ENCODE results near the gene OR2T4.

OR2T4 gene, protein sequence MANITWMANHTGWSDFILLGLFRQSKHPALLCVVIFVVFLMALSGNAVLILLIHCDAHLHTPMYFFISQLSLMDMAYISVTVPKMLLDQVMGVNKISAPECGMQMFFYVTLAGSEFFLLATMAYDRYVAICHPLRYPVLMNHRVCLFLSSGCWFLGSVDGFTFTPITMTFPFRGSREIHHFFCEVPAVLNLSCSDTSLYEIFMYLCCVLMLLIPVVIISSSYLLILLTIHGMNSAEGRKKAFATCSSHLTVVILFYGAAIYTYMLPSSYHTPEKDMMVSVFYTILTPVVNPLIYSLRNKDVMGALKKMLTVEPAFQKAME

DNA sequence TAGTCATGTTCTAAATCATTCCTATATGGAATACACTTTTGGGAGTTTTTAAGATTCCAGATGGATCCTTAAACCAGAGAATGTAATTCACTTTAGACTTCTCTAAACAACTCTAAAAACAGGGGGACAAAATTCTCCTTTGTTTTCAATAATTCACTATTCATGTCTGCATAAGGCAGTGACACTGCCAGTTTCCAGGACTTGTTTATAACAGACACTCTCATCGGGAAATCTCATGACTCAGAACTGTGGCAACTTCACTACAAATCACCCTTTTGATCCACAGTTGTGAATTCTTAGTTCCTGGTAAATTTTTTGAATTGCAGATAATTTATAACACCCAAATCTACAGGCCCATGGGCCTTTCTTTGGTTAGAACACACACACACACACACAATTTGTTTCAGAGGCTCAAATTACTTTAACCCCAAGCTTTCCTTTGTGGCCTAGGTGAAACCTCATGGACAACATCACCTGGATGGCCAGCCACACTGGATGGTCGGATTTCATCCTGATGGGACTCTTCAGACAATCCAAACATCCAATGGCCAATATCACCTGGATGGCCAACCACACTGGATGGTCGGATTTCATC lies at the start of gene OR2T4:
Gene OR2T4 (plus strand): TSS at position 545 of the 595 bp plus-strand sequence. CDS start 0 bp downstream, at position 545.
- DNase-seq (ENCODE audit: low read depth, low spot score), result no peak

DNA sequence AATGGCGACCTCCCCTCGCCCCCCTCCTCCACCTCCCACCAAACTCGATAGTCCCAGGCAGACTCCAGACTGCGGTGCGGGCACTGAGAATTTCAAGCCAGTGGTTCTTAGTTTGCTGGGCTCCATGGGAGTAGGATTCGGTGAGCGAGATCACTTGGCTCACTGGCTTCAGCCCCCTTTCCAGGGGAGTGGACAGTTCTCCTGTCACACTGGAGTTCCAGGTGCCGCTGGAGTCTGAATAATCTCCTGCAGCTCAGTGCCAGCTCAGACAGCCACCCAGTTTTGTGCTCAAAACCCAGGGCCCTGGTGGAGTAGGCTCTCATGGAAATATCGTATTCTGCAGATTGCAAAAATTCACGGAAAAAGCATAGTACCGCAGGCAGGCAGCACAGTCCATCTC lies 44.7 kb upstream of the OR2T4 start:
- no peak for DNase-seq (ENCODE audit: low read depth, low spot score)

DNA sequence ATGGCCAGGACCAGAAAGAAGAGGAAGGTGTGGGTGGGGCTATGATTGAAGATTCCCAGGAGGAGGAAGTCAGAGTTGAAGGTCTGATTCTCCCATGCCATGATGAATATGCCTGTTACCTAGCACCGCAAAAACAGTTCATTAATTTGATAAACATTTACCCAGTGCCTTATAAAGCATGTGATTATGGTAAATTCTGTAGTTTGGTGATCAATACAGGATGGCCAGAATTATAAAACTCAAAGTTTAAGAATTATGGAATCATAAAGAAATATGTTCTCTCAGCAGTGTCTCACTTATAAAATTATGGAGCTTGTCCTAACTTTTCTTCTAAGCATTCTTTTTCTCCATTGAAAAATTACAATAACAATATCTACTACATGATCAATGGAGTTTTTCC lies 37.0 kb upstream of the OR2T4 start, which contains the start of gene OR2M7:
Gene OR2M7 (minus strand): TSS at position 101 of the 400 bp plus-strand sequence. CDS start 0 bp downstream, at position 101.
- no peak for DNase-seq (ENCODE audit: low read depth, low spot score)

DNA sequence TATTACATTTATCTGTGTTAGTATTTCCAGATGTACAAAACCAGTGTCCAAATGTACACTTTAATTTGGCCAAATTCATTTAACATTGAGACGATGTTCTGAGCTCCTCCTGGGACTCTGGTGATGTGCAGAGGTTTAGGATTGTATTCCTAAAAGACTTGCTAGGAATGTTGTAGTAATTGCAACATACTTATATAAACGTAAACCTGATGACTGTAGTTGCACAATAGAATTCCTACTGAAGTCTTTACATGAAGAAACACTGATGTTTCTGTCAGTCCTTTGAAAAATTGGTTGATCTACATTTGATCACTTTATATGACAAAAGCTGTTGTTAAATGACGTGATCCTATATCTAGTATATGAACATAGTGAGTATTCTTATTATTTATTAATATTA lies 18.0 kb upstream of the OR2T4 start:
- DNase-seq (ENCODE audit: low read depth, low spot score), result no peak

DNA sequence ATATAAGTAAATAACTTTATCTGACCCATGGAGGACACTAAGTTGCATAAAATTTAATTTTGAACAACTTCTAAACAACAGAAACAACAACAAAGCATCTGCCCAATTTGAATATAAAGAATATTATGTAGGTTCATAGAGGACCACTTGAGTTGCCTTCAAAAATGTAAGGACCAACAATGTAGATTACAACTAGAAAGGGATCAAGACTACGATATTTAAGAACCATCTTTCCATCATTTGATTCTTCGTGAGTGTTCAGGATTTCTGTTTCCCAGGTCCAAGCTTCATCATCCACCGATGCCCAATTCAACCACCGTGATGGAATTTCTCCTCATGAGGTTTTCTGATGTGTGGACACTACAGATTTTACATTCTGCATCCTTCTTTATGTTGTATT lies 13.0 kb upstream of the OR2T4 start, which contains the start of gene OR14C36:
Gene OR14C36 (plus strand): TSS at position 301 of the 400 bp plus-strand sequence. CDS start 0 bp downstream, at position 301.
- DNase-seq (ENCODE audit: low read depth, low spot score), result no peak

DNA sequence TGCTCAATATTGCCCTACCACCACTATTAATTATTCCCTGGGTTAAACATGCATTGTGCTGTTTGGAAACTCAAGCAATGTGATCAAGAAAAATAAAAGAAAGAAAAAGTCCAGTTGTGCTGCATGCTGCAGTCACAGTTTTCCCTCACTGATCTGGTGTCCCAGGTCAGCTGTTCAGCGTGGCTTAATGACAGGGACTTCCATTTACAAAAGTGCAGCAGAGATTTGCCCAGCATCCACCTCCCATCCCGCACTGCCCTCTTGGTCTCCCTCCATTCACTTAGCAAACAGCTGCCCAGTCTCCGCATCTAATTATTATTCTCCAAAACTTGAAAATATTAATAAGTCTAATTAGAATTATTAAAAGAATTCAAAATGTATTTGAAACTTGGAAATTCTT lies 2.0 kb upstream of the OR2T4 start:
- no peak for DNase-seq (ENCODE audit: low read depth, low spot score)

DNA sequence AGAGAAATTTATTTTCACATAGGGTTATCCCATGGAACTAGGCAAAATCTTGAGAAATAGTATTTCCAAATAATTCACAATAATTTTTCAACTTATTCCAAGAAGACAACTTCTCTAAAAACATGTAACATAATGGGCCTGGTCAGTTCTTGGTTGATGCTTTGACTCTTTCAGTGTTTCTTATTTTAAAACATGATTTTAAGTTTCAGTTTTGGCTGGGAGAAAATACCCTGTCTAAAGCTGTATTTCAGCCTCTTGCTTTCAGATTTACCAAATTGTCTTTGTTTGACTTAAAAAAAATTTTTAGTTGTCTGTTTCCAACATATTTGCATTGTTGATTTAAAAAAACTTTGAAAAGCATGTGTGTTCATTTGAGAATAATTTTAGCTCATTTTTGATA lies 5.1 kb downstream of the OR2T4 start:
- DNase-seq (ENCODE audit: low read depth, low spot score), result no peak

DNA sequence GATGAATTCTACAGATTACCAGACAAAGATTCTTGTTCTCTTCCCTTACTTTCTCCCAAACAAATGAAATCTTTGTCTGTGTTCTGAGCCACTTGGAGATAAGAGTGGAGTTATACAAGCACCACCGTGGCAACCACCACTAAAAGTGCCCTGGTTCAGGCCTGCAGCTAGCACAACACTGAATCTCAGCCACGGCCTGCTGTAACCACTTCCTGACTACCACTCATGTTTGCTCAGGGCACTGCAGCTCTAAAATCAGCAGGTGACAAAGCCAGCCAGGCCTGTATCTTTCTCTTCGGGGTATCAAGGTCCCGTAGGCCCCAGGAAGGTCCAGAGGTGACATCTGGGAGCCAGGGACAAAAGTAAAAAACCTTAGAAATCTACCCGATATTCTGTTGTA lies 10.9 kb downstream of the OR2T4 start:
- DNase-seq (ENCODE audit: low read depth, low spot score), result no peak

DNA sequence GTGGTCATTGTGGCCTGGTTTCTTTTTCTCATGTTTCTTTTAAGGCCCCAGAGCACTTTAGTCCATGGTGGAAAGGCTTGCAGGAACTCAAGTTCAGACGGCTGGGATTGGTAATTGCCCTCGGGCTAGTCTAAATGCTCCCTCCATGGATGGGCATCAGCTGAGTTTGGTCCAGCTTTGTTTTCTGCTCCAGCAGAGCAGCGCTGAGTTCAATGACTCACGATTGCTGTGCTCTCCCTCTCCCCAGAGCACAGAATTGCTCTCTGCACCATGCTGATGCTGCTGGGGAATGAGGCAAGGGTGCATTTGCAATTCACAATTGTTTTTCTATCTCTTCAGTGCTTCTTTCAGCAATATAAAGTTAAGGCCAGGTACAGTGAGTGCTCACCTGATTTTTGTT lies 12.3 kb downstream of the OR2T4 start:
- DNase-seq (ENCODE audit: low read depth, low spot score), result no peak

DNA sequence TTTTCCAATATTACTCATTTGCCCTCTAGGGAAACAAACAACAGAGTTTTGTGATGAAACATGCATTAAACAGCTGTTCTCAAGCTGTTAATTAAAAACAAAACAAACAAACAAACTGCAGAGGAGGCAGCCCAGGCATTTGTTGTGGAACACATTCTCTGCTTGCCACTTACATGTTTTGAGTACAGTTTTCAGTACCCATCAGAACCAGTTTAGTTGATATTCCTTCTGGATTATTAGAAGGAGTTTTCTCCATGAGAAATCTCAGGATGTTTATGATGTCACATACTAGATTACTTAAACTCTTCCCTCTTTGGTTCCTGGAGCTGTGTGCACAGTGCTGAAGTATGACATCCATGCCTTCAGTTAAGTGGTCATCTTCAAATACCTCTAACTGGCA lies 14.0 kb downstream of the OR2T4 start, which contains the start of gene OR2T6:
Gene OR2T6 (plus strand): TSS at position 301 of the 400 bp plus-strand sequence. CDS start 11,863 bp downstream, outside the sequence.
- DNase-seq (ENCODE audit: low read depth, low spot score), result no peak

DNA sequence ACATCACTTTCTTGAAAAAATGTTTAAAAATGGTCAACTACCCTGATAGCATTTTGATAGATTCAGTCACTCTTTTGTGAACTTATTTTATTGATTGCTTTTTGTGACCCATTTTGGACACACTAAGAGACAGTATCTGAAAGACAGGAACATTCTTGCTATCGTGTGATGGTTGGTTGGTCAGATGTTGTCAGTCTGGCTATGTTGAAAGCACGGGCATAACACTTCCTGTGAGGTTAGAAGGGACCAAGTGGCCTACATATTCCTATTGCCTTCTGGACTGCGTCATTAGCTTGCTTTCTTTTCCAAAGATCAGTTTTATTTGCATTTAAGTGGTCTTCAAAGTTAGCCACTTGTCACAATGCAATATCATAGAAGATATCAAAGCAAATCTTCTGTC lies 15.5 kb downstream of the OR2T4 start:
- DNase-seq (ENCODE audit: low read depth, low spot score), result no peak

DNA sequence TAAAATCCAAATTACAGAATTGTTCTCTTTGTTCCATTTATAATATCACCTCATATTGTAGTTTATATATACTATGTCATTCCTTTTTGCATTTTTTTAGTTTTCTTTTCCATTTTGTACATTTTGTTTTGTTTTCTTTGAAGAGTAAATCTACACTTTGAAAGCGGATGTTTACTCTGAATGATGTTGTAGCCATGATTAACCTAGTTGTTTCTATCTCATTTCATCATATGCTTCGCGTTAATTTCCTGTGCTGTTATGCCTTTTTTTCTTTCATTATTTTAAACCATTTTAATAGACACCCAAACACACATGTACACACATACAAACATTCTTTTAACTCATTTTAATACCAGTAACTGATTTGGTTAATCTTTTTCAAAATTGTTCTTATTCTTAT lies 19.4 kb downstream of the OR2T4 start:
- no peak for DNase-seq (ENCODE audit: low read depth, low spot score)

DNA sequence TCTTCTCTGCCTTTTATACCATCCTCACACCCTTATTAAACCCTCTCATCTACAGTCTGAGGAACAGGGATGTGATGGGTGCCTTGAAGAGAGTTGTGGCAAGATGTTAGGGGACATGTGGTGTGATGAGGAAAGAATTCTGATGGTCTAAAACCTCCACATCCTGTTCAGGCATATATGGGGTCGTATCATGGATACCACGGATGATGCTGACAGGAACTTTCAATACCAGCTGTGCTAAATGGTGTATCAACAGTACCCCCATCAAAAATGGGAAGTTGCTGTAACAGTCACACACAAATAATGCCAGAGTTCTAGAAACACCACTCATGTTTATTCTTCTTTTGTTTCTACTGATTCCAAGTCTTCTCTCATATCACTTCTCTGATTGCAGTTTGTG lies 27.0 kb downstream of the OR2T4 start:
- no peak for DNase-seq (ENCODE audit: low read depth, low spot score)

DNA sequence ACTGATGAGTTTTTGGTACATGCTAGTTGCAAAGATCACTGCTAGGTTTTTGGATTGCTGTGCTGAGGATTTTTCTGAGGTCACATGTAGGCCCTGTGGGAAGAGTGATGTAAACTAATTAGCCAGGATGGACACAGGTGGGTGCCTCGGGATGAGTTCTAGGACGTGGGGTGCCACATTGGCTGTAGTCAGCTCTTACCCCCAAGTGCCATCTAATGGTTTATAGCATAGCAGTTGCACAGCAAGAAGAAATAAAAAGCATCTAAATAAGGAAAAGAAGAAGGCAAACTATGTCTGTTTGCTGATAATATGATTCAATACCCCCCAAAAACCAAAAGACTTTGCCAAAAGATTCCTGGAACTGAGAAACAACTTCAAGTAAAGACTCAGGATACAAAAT lies 31.6 kb downstream of the OR2T4 start:
- DNase-seq (ENCODE audit: low read depth, low spot score), result no peak

DNA sequence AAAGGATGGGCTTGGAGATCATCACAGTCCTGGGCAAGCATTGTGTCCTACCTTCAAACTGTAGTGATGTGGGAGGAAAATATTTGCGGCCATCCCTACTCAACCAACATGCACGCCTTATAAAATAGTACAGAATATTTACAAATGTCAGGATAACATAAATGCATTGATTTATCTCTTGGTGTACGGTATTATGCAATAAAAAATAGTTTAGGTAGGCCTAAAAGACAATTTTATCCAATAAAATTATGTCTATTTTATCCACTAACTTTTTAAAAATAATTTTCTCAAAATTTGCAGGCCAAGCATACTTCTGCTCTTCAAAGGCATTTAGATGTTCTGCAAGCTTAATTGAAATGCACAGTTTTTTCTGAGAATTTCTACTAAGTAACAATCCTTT lies 41.3 kb downstream of the OR2T4 start, which contains the start of gene OR2T1:
Gene OR2T1 (plus strand): TSS at position 301 of the 400 bp plus-strand sequence. CDS start 3,100 bp downstream, outside the sequence.
- no peak for DNase-seq (ENCODE audit: low read depth, low spot score)

DNA sequence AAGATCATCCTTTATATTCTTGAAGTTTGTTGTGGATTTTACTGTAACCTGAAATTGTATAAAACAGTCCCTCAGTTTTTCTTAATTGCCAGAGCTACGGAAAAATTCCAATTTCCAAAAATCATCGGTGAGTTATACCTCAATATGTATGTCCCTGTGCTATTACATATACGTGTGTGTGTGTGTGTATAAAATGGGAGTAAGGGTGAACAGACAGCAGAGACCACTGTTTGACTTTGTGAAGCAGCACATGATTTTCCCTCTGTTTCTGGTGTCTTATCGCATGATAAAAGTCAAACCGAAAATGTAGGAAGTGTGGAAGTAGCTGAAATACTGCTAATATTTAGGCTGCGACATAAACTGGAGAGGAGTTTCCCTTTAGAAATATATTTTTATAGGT lies 42.6 kb downstream of the OR2T4 start:
- DNase-seq (ENCODE audit: low read depth, low spot score), result no peak

DNA sequence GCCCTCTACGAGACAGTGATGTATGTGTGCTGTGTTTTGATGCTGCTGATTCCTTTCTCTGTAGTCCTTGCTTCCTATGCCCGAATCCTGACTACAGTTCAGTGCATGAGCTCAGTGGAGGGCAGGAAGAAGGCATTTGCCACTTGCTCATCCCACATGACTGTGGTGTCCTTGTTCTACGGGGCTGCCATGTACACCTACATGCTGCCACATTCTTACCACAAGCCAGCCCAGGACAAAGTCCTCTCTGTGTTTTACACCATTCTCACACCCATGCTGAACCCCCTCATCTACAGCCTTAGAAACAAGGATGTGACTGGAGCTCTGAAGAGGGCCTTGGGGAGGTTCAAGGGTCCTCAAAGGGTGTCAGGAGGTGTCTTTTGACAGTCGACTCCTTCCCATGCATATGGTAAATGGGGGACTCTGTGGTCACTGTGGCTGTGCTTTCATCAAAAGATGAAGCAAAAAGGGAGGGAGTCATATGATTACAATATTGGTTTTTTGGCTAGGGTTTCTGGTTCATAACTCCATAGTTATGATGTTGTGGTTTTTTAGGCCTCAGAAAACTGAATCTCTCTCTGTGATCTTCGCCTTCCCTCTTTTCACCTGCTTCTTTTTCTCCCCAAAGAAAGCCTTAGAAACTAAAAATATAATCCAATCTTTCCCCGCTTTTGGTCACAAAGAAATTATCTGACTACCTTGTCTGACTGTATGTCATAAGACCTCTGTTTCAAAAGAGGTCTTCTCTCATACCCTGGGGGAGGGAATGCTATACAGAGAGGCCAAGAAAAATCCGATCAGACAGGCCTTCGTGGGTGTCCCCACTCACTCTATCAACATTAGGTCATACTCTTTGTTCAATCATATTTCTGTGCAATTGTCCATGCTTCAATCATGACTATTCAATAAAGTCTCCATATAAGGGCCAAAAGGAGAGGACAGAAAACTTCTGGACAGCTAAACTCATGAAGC lies 45.5 kb downstream of the OR2T4 start:
- DNase-seq (ENCODE audit: low read depth, low spot score), result no peak
